RWPE1 (cell line): ENCODE data around the gene ATP6V0A4.

ENCODE experiments used
- CTCF ChIA-PET: fragments of 350-600 bp; sonication (Branson Sonifier 250); formaldehyde crosslinking; extraction: SDS; loops from one replicate; lab custom pipeline; 2021; lab: Yijun Ruan, JAX
- POLR2A ChIA-PET: fragments of 400-600 bp; formaldehyde crosslinking; extraction: SDS; loops from one replicate; lab custom pipeline; 2020; ENCODE audit warnings: antibody characterized with exemption; ENCODE audit not compliant: low non-redundant PET; lab: Yijun Ruan, JAX
- DNase-seq: peaks from one replicate; pipeline ENCODE4 v3.0.0; 2012; ENCODE audit warnings: low spot score
- H3K27ac ChIP-seq: fragments of 450-650 bp; 2 replicates; pipeline ENCODE4 v1.5.1; 2017
- CTCF ChIP-seq: fragments of 450-650 bp; conservative IDR thresholded peaks from 2 replicates; pipeline ENCODE4 v1.5.1; 2017; ENCODE audit warnings: low read depth, mild to moderate bottlenecking

ATP6V0A4 gene

GRCh38 chr7:138662991-138663320, 135.0 kb downstream of the ATP6V0A4 start:
- no peak overlapping the region for H3K27ac ChIP-seq
- ChIA-PET CTCF (no interaction called here), POLR2A (no interaction called here)
- no peak for TF ChIP-seq CTCF
- no peak for DNase-seq

GRCh38 chr7:138662076-138662990, 135.7 kb downstream of the ATP6V0A4 start:
- TF ChIP-seq CTCF, result no peak
- H3K27ac ChIP-seq, result no peak overlapping the region
- no peak for DNase-seq
- CTCF ChIA-PET, result no interaction called here
- POLR2A ChIA-PET, result no interaction called here

GRCh38 chr7:138661069-138661635, 136.8 kb downstream of the ATP6V0A4 start:
- ChIA-PET POLR2A (no interaction called here), CTCF (interaction anchor here (0.6 kb wide), 1 partner anchor 434 kb away, joined by 3 read pairs; no protein-coding TSS in a partner anchor)
- no peak overlapping the region for H3K27ac ChIP-seq
- no peak for DNase-seq
- no peak for TF ChIP-seq CTCF

- H3K27ac ChIP-seq, result no peak overlapping the region
- DNase-seq, result no peak
- no peak for TF ChIP-seq CTCF
- CTCF ChIA-PET, result no interaction called here
- POLR2A ChIA-PET, result no interaction called here
These were observed 139.1 kb downstream of the ATP6V0A4 start for GRCh38 chr7:138658889-138659288.

GRCh38 chr7:138657854-138658386, 140.1 kb downstream of the ATP6V0A4 start:
- CTCF ChIA-PET, result no interaction called here
- POLR2A ChIA-PET, result no interaction called here
- H3K27ac ChIP-seq, result no peak overlapping the region
- TF ChIP-seq CTCF, result no peak
- no peak for DNase-seq

- TF ChIP-seq CTCF, result no peak
- CTCF ChIA-PET, result no interaction called here
- no peak overlapping the region for H3K27ac ChIP-seq
- POLR2A ChIA-PET, result no interaction called here
- no peak for DNase-seq
These were observed 141.0 kb downstream of the ATP6V0A4 start for GRCh38 chr7:138656952-138657351.
